WTC11 (cell line): ENCODE measurements around the gene HECW1. TPM values are rescaled to one million over a fixed set of nuclear protein-coding genes. Genes with fewer than 3 reads are reported as not detected.

Experiments used
- ATAC-seq: fragments of 200-7000 bp; cut with Tn5 transposase; 2 replicates; pipeline ENCODE4 v1.10.0; 2021; ENCODE audit warnings: mild to moderate bottlenecking, moderate library complexity
- CTCF ChIA-PET: fragments of 300-600 bp; sonication (Branson Sonifier 250); formaldehyde crosslinking; loops from one replicate; lab custom pipeline; 2021; ENCODE audit warnings: antibody characterized with exemption; lab: Charles Lee
- POLR2A ChIA-PET: fragments of 350-600 bp; sonication (Branson Sonifier 250); formaldehyde crosslinking; loops from one replicate; lab custom pipeline; 2021; ENCODE audit warnings: antibody characterized with exemption; lab: Charles Lee
- DNase-seq: peaks from one replicate; pipeline ENCODE4 v3.0.0; 2021; ENCODE audit warnings: low spot score
- H3K27ac Mint-ChIP-seq: 2 replicates; pipeline ENCODE4 v1.8.0; 2021; ENCODE audit warnings: mixed read lengths
- H3K27me3 Mint-ChIP-seq: 2 replicates; pipeline ENCODE4 v1.8.0; 2021; ENCODE audit warnings: low read depth, mild to moderate bottlenecking, moderate library complexity, mixed read lengths
- H3K36me3 Mint-ChIP-seq: 2 replicates; pipeline ENCODE4 v1.8.0; 2021; ENCODE audit warnings: mixed read lengths
- H3K4me1 Mint-ChIP-seq: 2 replicates; pipeline ENCODE4 v1.8.0; 2022; ENCODE audit warnings: mixed read lengths
- H3K4me3 Mint-ChIP-seq: 2 replicates; pipeline ENCODE4 v1.8.0; 2021; ENCODE audit warnings: mild to moderate bottlenecking, moderate library complexity, mixed read lengths
- H3K9me3 Mint-ChIP-seq: 2 replicates; pipeline ENCODE4 v1.8.0; 2021; ENCODE audit warnings: mixed read lengths
- ETV6 ChIP-seq: sonication (generic); formaldehyde crosslinking; IDR thresholded peaks from 2 replicates; pipeline ENCODE4 v1.8.1; 2022; ENCODE audit warnings: mild to moderate bottlenecking, missing genetic modification reagents
- FOXK1 ChIP-seq: sonication (generic); formaldehyde crosslinking; IDR thresholded peaks from 2 replicates; pipeline ENCODE4 v1.8.0; 2022; ENCODE audit warnings: mild to moderate bottlenecking, moderate library complexity, missing genetic modification reagents
- GRHL2 ChIP-seq: fragments of 250-450 bp; sonication (Bioruptor Pico); IDR thresholded peaks from 2 replicates; pipeline ENCODE4 v1.8.0; 2022; ENCODE audit warnings: mild to moderate bottlenecking, moderate library complexity; ENCODE audit not compliant: insufficient replicate concordance, severe bottlenecking
- MYBL2 ChIP-seq: sonication (generic); formaldehyde crosslinking; IDR thresholded peaks from 2 replicates; pipeline ENCODE4 v1.8.1; 2023; ENCODE audit warnings: mild to moderate bottlenecking, moderate library complexity, missing genetic modification reagents
- OVOL2 ChIP-seq: fragments of 250-450 bp; sonication (Bioruptor Pico); IDR thresholded peaks from 2 replicates; pipeline ENCODE4 v1.9.0; 2021; ENCODE audit warnings: mild to moderate bottlenecking, borderline replicate concordance
- SMAD4 ChIP-seq: sonication (generic); formaldehyde crosslinking; IDR thresholded peaks from 2 replicates; pipeline ENCODE4 v1.8.0; 2022; ENCODE audit warnings: mild to moderate bottlenecking, missing genetic modification reagents
- SOX15 ChIP-seq: fragments of 250-450 bp; sonication (Bioruptor Pico); IDR thresholded peaks from 2 replicates; pipeline ENCODE4 v1.9.0; 2021; ENCODE audit warnings: mild to moderate bottlenecking
- TEAD1 ChIP-seq: sonication (generic); formaldehyde crosslinking; IDR thresholded peaks from 2 replicates; pipeline ENCODE4 v1.8.0; 2022; ENCODE audit warnings: mild to moderate bottlenecking, missing genetic modification reagents
- ZBTB21 ChIP-seq: sonication (generic); formaldehyde crosslinking; IDR thresholded peaks from 2 replicates; pipeline ENCODE4 v1.8.1; 2023; ENCODE audit warnings: mild to moderate bottlenecking, missing genetic modification reagents, borderline replicate concordance
- ZNF121 ChIP-seq: sonication (generic); formaldehyde crosslinking; IDR thresholded peaks from 2 replicates; pipeline ENCODE4 v1.8.0; 2023; ENCODE audit warnings: missing genetic modification reagents
- ZNF281 ChIP-seq: sonication (generic); formaldehyde crosslinking; IDR thresholded peaks from 2 replicates; pipeline ENCODE4 v1.8.0; 2023; ENCODE audit warnings: mild to moderate bottlenecking, missing genetic modification reagents
- ZNF423 ChIP-seq: fragments of 250-450 bp; sonication (Bioruptor Pico); IDR thresholded peaks from 2 replicates; pipeline ENCODE4 v2.1.2; 2022; ENCODE audit warnings: mild to moderate bottlenecking, moderate library complexity
- ZNF532 ChIP-seq: fragments of 250-450 bp; sonication (Bioruptor Pico); IDR thresholded peaks from 2 replicates; pipeline ENCODE4 v1.9.0; 2021; ENCODE audit warnings: mild to moderate bottlenecking, borderline replicate concordance
- total RNA-seq: library from RNA; stranded (reverse); gene quantifications from 3 replicates; pipeline ENCODE4 v1.2.3, GENCODE V29; 2021
- TF ChIP-seq, protein P1 (sequence below): fragments of 250-450 bp; sonication (Bioruptor Pico); IDR thresholded peaks from 2 replicates; pipeline ENCODE4 v1.9.0; 2021; ENCODE audit warnings: moderate library complexity, mild to moderate bottlenecking, inconsistent platforms, borderline replicate concordance
- TF ChIP-seq, protein P2 (sequence below): sonication (generic); formaldehyde crosslinking; IDR thresholded peaks from 2 replicates; pipeline ENCODE4 v1.8.0; 2022; ENCODE audit warnings: mild to moderate bottlenecking, missing genetic modification reagents
- TF ChIP-seq, protein P3 (sequence below): sonication (generic); formaldehyde crosslinking; IDR thresholded peaks from 2 replicates; pipeline ENCODE4 v1.8.0; 2022; ENCODE audit warnings: mild to moderate bottlenecking, missing genetic modification reagents
- TF ChIP-seq, protein P4 (sequence below): sonication (generic); formaldehyde crosslinking; IDR thresholded peaks from 2 replicates; pipeline ENCODE4 v1.8.1; 2022; ENCODE audit warnings: low read depth, missing genetic modification reagents, borderline replicate concordance

HECW1 gene
- total RNA-seq, 1 experiment from 2014 or later, result 6.1 TPM

DNA sequence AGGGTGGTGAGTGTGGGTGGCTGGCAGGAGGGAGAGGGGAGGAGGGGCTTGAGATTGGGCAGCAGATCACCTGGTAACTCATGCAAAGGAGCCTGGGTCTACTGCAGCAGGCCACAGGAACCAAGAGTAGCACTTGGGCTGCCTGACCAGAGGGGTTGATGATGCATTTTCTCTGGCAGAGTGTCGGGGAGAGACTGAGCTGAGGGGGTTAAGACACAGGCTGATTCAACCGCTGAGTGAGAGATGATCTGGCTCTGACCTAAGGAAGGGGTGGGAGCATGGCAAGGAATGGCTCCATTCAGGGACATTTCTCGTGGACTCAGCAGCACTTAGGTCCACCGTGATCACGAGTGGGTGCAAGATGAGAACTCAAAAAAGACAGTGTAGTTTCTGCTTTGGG is 355.0 kb downstream of the HECW1 start:
- H3K27me3 Mint-ChIP-seq, result no peaks in the 10 kb centered on the region
- no peak for ATAC-seq
- CTCF ChIA-PET, result no interaction called here
- H3K9me3 Mint-ChIP-seq, result no peaks in the 10 kb centered on the region
- no peak overlapping the region for H3K27ac Mint-ChIP-seq
- H3K4me3 Mint-ChIP-seq, result no peak overlapping the region
- DNase-seq, result no peak
- POLR2A ChIA-PET, result no interaction called here
- peaks cover 31% of the 10 kb centered on the region for H3K4me1 Mint-ChIP-seq
- H3K36me3 Mint-ChIP-seq, result no peaks in the 10 kb centered on the region
- no peak for TF ChIP-seq ZNF532 (CRISPR knock-in tag)
- no peak for TF ChIP-seq FOXK1
- no peak for TF ChIP-seq TEAD1
- TF ChIP-seq, protein P1, sequence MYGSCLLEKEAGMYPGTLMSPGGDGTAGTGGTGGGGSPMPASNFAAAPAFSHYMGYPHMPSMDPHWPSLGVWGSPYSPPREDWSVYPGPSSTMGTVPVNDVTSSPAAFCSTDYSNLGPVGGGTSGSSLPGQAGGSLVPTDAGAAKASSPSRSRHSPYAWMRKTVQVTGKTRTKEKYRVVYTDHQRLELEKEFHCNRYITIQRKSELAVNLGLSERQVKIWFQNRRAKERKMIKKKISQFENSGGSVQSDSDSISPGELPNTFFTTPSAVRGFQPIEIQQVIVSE (CRISPR knock-in tag), result no peak
- TF ChIP-seq SMAD4 (CRISPR knock-in tag), result no peak
- TF ChIP-seq, protein P2, sequence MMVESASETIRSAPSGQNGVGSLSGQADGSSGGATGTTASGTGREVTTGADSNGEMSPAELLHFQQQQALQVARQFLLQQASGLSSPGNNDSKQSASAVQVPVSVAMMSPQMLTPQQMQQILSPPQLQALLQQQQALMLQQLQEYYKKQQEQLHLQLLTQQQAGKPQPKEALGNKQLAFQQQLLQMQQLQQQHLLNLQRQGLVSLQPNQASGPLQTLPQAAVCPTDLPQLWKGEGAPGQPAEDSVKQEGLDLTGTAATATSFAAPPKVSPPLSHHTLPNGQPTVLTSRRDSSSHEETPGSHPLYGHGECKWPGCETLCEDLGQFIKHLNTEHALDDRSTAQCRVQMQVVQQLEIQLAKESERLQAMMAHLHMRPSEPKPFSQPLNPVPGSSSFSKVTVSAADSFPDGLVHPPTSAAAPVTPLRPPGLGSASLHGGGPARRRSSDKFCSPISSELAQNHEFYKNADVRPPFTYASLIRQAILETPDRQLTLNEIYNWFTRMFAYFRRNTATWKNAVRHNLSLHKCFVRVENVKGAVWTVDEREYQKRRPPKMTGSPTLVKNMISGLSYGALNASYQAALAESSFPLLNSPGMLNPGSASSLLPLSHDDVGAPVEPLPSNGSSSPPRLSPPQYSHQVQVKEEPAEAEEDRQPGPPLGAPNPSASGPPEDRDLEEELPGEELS, result no peak
- no peak for TF ChIP-seq ETV6
- TF ChIP-seq ZBTB21 (CRISPR knock-in tag), result no peak
- TF ChIP-seq, protein P3, sequence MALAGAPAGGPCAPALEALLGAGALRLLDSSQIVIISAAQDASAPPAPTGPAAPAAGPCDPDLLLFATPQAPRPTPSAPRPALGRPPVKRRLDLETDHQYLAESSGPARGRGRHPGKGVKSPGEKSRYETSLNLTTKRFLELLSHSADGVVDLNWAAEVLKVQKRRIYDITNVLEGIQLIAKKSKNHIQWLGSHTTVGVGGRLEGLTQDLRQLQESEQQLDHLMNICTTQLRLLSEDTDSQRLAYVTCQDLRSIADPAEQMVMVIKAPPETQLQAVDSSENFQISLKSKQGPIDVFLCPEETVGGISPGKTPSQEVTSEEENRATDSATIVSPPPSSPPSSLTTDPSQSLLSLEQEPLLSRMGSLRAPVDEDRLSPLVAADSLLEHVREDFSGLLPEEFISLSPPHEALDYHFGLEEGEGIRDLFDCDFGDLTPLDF (CRISPR knock-in tag), result no peak
- TF ChIP-seq GRHL2, result no peak
- TF ChIP-seq, protein P4, sequence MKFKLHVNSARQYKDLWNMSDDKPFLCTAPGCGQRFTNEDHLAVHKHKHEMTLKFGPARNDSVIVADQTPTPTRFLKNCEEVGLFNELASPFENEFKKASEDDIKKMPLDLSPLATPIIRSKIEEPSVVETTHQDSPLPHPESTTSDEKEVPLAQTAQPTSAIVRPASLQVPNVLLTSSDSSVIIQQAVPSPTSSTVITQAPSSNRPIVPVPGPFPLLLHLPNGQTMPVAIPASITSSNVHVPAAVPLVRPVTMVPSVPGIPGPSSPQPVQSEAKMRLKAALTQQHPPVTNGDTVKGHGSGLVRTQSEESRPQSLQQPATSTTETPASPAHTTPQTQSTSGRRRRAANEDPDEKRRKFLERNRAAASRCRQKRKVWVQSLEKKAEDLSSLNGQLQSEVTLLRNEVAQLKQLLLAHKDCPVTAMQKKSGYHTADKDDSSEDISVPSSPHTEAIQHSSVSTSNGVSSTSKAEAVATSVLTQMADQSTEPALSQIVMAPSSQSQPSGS (CRISPR knock-in tag), result no peak
- no peak for TF ChIP-seq ZNF121 (CRISPR knock-in tag)
- TF ChIP-seq MYBL2, result no peak
- TF ChIP-seq OVOL2 (CRISPR knock-in tag), result no peak
- TF ChIP-seq ZNF423, result no peak
- no peak for TF ChIP-seq ZNF281 (CRISPR knock-in tag)
- no peak for TF ChIP-seq SOX15
